ENCODE measurements around the gene PLCH1.

Gene PLCH1

GRCh38 chr3:155360281-155360680 is 384.6 kb downstream of the PLCH1 start:
- H3K4me3 ChIP-seq (ENCODE audit: low read depth, low read length), result no peak overlapping the region

- H3K4me3 ChIP-seq (ENCODE audit: low read depth, low read length), result no peak overlapping the region
Observed at GRCh38 chr3:155356594-155357370, 388.1 kb downstream of the PLCH1 start.

GRCh38 chr3:155354658-155355057 is 390.2 kb downstream of the PLCH1 start:
- no peak overlapping the region for H3K4me3 ChIP-seq (ENCODE audit: low read depth, low read length)

- H3K4me3 ChIP-seq (ENCODE audit: low read depth, low read length), result no peak overlapping the region
Observed at GRCh38 chr3:155352900-155353490, 391.9 kb downstream of the PLCH1 start.

GRCh38 chr3:155350571-155350970 is 394.3 kb downstream of the PLCH1 start:
- no peak overlapping the region for H3K4me3 ChIP-seq (ENCODE audit: low read depth, low read length)

GRCh38 chr3:155347901-155348300 is 397.0 kb downstream of the PLCH1 start:
- no peak overlapping the region for H3K4me3 ChIP-seq (ENCODE audit: low read depth, low read length)

GRCh38 chr3:155342344-155342743 is 402.5 kb downstream of the PLCH1 start:
- H3K4me3 ChIP-seq (ENCODE audit: low read depth, low read length), result no peak overlapping the region

- H3K4me3 ChIP-seq (ENCODE audit: low read depth, low read length), result no peak overlapping the region
Observed at GRCh38 chr3:155339052-155339451, 405.8 kb downstream of the PLCH1 start.

- no peak overlapping the region for H3K4me3 ChIP-seq (ENCODE audit: low read depth, low read length)
Observed at GRCh38 chr3:155335724-155336354, 409.0 kb downstream of the PLCH1 start.

- H3K4me3 ChIP-seq (ENCODE audit: low read depth, low read length), result no peak overlapping the region
Observed at GRCh38 chr3:155334914-155335723, 409.8 kb downstream of the PLCH1 start.

GRCh38 chr3:155334215-155334913 is 410.5 kb downstream of the PLCH1 start:
- H3K4me3 ChIP-seq (ENCODE audit: low read depth, low read length), result no peak overlapping the region

- no peak overlapping the region for H3K4me3 ChIP-seq (ENCODE audit: low read depth, low read length)
Observed at GRCh38 chr3:155332716-155333115, 412.2 kb downstream of the PLCH1 start.

GRCh38 chr3:155331078-155331477 is 413.8 kb downstream of the PLCH1 start:
- no peak overlapping the region for H3K4me3 ChIP-seq (ENCODE audit: low read depth, low read length)

GRCh38 chr3:155330370-155330769 is 414.5 kb downstream of the PLCH1 start:
- H3K4me3 ChIP-seq (ENCODE audit: low read depth, low read length), result no peak overlapping the region

GRCh38 chr3:155329513-155330048 is 415.3 kb downstream of the PLCH1 start:
- H3K4me3 ChIP-seq (ENCODE audit: low read depth, low read length), result no peak overlapping the region

- H3K4me3 ChIP-seq (ENCODE audit: low read depth, low read length), result no peak overlapping the region
Observed at GRCh38 chr3:155327871-155328270, 417.0 kb downstream of the PLCH1 start.

- H3K4me3 ChIP-seq (ENCODE audit: low read depth, low read length), result no peak overlapping the region
Observed at GRCh38 chr3:155327430-155327829, 417.4 kb downstream of the PLCH1 start.

- H3K4me3 ChIP-seq (ENCODE audit: low read depth, low read length), result no peak overlapping the region
Observed at GRCh38 chr3:155326901-155327300, 418.0 kb downstream of the PLCH1 start.

- H3K4me3 ChIP-seq (ENCODE audit: low read depth, low read length), result no peak overlapping the region
Observed at GRCh38 chr3:155326244-155326643, 418.6 kb downstream of the PLCH1 start.
